Keratinocyte (primary cell): ENCODE results near the gene DIRAS3.

Experiments used
- EZH2 ChIP-seq: IDR thresholded peaks from one replicate; pipeline ENCODE4 v1.6.1; 2012; ENCODE audit warnings: inconsistent platforms, mild to moderate bottlenecking, low read length, moderate library complexity
- TF ChIP-seq, protein P1 (sequence below), 3 experiments: IDR thresholded peaks in 1 of 3; conservative IDR thresholded peaks in 1 of 3; optimal IDR thresholded peaks in 1 of 3; 2 replicates in 2 of 3; 3 replicates in 1 of 3; pipeline versions ENCODE3 to v1.5.1; 2011; ENCODE audit warnings: low read length in 3 of 3, mild to moderate bottlenecking in 3 of 3, moderate library complexity in 2 of 3, control low read depth in 1 of 3, inconsistent platforms in 1 of 3; ENCODE audit not compliant: insufficient read depth in 2 of 3; ENCODE audit errors: extremely low read depth in 1 of 3

- TF ChIP-seq, protein P1, sequence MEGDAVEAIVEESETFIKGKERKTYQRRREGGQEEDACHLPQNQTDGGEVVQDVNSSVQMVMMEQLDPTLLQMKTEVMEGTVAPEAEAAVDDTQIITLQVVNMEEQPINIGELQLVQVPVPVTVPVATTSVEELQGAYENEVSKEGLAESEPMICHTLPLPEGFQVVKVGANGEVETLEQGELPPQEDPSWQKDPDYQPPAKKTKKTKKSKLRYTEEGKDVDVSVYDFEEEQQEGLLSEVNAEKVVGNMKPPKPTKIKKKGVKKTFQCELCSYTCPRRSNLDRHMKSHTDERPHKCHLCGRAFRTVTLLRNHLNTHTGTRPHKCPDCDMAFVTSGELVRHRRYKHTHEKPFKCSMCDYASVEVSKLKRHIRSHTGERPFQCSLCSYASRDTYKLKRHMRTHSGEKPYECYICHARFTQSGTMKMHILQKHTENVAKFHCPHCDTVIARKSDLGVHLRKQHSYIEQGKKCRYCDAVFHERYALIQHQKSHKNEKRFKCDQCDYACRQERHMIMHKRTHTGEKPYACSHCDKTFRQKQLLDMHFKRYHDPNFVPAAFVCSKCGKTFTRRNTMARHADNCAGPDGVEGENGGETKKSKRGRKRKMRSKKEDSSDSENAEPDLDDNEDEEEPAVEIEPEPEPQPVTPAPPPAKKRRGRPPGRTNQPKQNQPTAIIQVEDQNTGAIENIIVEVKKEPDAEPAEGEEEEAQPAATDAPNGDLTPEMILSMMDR (optimal IDR thresholded peaks at IDR 0.05 in 1 of 3, IDR thresholded peaks at IDR 0.05 in 1 of 3, conservative IDR thresholded peaks at IDR 0.05 in 1 of 3; ENCODE audit: extremely low read depth in 1 of 3, insufficient read depth in 2 of 3, low read length in 3 of 3) = no peak
- no peak for TF ChIP-seq EZH2
These were observed 52.7 kb downstream of the DIRAS3 start for GRCh38 chr1:67997746-67998145.
